Gastroesophageal sphincter (tissue), 3 donors: Measurements from ENCODE around the gene PSMD5.

ENCODE experiments used
- EP300 ChIP-seq: sonication (generic); formaldehyde crosslinking; IDR thresholded peaks from one replicate; pipeline ENCODE4 v1.6.1; 2017; ENCODE audit warnings: antibody characterized with exemption, mild to moderate bottlenecking
- TF ChIP-seq, protein P1 (sequence below), 4 experiments: fragments of 200-600 bp in 2 of 4; fragments of 450-650 bp in 2 of 4; sonication (generic) in 1 of 4; IDR thresholded peaks; one replicate each; pipeline ENCODE4 v1.5.1; 2017 to 2019; ENCODE audit warnings: antibody characterized with exemption in 4 of 4, mild to moderate bottlenecking in 2 of 4, moderate library complexity in 2 of 4

DNA sequence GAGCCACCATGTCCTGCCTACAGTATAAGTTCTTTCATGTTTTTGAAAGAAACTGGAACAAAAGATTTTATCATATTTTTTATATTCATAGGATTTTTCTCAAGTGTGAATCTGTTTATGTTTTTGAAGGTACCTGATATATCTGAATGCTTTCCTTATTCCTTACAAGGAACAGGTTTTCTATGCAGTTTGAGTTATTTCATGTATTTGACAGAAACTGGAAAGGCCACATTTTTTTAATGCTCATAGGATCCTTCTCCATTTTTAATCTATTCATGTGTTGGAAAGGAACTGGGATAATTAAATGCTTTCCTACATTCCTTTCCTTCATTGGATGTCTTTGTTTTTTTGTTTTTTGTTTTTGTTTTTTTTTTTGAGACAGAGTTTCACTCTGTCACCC, 33.8 kb downstream of the PSMD5 start:
- TF ChIP-seq, protein P1, sequence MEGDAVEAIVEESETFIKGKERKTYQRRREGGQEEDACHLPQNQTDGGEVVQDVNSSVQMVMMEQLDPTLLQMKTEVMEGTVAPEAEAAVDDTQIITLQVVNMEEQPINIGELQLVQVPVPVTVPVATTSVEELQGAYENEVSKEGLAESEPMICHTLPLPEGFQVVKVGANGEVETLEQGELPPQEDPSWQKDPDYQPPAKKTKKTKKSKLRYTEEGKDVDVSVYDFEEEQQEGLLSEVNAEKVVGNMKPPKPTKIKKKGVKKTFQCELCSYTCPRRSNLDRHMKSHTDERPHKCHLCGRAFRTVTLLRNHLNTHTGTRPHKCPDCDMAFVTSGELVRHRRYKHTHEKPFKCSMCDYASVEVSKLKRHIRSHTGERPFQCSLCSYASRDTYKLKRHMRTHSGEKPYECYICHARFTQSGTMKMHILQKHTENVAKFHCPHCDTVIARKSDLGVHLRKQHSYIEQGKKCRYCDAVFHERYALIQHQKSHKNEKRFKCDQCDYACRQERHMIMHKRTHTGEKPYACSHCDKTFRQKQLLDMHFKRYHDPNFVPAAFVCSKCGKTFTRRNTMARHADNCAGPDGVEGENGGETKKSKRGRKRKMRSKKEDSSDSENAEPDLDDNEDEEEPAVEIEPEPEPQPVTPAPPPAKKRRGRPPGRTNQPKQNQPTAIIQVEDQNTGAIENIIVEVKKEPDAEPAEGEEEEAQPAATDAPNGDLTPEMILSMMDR (IDR thresholded peaks at IDR 0.05): no peak
- no peak for TF ChIP-seq EP300
